Measurements from ENCODE around the gene KRTAP10-3. TPM values are rescaled to one million over a fixed set of nuclear protein-coding genes. Genes with fewer than 3 reads are reported as not detected.
A peak's percentile ranks its signal among the peaks of the same experiment; 100 is the strongest.

Gene KRTAP10-3
- total and polyA plus RNA-seq, 2 of the 13 experiments (the other 11 are each of a cell fraction or from before 2014, with no cell fraction given), result not detected

DNA sequence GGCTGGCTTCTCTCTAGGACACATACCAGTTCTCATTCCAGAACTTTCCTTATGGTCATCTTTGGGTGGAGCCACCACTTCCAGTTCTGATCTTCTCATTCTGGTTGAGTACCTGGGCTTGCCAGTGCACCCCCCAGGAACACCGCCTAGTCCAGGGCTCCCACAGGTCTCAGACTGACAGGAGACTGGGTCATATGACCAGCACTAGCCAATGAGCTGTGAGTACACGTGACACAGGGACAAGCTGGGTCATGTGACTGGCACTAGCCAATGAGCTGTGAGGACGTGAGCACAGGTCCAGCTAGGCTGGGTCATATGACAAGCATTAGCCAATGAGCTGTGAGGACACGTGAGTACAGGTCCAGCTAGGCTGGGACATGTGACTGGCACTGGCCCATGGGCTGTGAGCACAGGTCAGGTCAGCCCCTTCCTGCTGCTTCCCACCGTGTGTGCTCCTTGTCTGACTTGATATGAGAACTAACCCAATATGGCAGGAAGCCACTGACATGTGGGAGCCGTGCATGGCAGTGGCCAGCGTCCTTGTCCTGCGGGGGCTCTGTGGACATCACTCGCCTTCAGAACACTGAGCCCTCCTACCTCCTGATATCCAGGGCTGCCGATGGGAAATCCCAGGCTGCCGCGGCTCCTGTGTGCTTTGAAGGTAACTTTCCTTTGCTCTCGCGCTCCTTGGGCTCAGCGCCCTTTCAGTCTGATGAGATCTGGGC lies 41.3 kb downstream of the KRTAP10-3 start (continued):
- TF ChIP-seq, protein P1, sequence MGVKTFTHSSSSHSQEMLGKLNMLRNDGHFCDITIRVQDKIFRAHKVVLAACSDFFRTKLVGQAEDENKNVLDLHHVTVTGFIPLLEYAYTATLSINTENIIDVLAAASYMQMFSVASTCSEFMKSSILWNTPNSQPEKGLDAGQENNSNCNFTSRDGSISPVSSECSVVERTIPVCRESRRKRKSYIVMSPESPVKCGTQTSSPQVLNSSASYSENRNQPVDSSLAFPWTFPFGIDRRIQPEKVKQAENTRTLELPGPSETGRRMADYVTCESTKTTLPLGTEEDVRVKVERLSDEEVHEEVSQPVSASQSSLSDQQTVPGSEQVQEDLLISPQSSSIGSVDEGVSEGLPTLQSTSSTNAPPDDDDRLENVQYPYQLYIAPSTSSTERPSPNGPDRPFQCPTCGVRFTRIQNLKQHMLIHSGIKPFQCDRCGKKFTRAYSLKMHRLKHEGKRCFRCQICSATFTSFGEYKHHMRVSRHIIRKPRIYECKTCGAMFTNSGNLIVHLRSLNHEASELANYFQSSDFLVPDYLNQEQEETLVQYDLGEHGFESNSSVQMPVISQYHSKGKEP (CRISPR knock-in tag; IDR thresholded peaks at IDR 0.05), result no peak
- TF ChIP-seq ATF7-NPFF (CRISPR knock-in tag; IDR thresholded peaks at IDR 0.05; ENCODE audit: low read depth) (no peak), ZNF468 (CRISPR knock-in tag; IDR thresholded peaks at IDR 0.05) (no peak), ZBTB21 (CRISPR knock-in tag; IDR thresholded peaks at IDR 0.05) (no peak), ZNF160 (CRISPR knock-in tag; IDR thresholded peaks at IDR 0.05) (no peak), POGZ (CRISPR knock-in tag; IDR thresholded peaks at IDR 0.05) (peak; percentile 84)
- TF ChIP-seq, protein P2, sequence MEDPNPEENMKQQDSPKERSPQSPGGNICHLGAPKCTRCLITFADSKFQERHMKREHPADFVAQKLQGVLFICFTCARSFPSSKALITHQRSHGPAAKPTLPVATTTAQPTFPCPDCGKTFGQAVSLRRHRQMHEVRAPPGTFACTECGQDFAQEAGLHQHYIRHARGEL (CRISPR knock-in tag; IDR thresholded peaks at IDR 0.05), result no peak
- TF ChIP-seq, protein P3, sequence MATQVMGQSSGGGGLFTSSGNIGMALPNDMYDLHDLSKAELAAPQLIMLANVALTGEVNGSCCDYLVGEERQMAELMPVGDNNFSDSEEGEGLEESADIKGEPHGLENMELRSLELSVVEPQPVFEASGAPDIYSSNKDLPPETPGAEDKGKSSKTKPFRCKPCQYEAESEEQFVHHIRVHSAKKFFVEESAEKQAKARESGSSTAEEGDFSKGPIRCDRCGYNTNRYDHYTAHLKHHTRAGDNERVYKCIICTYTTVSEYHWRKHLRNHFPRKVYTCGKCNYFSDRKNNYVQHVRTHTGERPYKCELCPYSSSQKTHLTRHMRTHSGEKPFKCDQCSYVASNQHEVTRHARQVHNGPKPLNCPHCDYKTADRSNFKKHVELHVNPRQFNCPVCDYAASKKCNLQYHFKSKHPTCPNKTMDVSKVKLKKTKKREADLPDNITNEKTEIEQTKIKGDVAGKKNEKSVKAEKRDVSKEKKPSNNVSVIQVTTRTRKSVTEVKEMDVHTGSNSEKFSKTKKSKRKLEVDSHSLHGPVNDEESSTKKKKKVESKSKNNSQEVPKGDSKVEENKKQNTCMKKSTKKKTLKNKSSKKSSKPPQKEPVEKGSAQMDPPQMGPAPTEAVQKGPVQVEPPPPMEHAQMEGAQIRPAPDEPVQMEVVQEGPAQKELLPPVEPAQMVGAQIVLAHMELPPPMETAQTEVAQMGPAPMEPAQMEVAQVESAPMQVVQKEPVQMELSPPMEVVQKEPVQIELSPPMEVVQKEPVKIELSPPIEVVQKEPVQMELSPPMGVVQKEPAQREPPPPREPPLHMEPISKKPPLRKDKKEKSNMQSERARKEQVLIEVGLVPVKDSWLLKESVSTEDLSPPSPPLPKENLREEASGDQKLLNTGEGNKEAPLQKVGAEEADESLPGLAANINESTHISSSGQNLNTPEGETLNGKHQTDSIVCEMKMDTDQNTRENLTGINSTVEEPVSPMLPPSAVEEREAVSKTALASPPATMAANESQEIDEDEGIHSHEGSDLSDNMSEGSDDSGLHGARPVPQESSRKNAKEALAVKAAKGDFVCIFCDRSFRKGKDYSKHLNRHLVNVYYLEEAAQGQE (IDR thresholded peaks at IDR 0.05; ENCODE audit: borderline replicate concordance in 1 of 2, low read depth in 1 of 2, low read length in 2 of 2), result no peak
- TF ChIP-seq, protein P4, sequence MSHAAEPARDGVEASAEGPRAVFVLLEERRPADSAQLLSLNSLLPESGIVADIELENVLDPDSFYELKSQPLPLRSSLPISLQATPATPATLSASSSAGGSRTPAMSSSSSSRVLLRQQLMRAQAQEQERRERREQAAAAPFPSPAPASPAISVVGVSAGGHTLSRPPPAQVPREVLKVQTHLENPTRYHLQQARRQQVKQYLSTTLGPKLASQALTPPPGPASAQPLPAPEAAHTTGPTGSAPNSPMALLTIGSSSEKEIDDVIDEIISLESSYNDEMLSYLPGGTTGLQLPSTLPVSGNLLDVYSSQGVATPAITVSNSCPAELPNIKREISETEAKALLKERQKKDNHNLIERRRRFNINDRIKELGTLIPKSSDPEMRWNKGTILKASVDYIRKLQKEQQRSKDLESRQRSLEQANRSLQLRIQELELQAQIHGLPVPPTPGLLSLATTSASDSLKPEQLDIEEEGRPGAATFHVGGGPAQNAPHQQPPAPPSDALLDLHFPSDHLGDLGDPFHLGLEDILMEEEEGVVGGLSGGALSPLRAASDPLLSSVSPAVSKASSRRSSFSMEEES (CRISPR knock-in tag; IDR thresholded peaks at IDR 0.05), result peak; percentile 87
- TF ChIP-seq, protein P5, sequence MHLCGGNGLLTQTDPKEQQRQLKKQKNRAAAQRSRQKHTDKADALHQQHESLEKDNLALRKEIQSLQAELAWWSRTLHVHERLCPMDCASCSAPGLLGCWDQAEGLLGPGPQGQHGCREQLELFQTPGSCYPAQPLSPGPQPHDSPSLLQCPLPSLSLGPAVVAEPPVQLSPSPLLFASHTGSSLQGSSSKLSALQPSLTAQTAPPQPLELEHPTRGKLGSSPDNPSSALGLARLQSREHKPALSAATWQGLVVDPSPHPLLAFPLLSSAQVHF (CRISPR knock-in tag; IDR thresholded peaks at IDR 0.05), result no peak
- TF ChIP-seq, protein P6, sequence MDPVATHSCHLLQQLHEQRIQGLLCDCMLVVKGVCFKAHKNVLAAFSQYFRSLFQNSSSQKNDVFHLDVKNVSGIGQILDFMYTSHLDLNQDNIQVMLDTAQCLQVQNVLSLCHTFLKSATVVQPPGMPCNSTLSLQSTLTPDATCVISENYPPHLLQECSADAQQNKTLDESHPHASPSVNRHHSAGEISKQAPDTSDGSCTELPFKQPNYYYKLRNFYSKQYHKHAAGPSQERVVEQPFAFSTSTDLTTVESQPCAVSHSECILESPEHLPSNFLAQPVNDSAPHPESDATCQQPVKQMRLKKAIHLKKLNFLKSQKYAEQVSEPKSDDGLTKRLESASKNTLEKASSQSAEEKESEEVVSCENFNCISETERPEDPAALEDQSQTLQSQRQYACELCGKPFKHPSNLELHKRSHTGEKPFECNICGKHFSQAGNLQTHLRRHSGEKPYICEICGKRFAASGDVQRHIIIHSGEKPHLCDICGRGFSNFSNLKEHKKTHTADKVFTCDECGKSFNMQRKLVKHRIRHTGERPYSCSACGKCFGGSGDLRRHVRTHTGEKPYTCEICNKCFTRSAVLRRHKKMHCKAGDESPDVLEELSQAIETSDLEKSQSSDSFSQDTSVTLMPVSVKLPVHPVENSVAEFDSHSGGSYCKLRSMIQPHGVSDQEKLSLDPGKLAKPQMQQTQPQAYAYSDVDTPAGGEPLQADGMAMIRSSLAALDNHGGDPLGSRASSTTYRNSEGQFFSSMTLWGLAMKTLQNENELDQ (CRISPR knock-in tag; IDR thresholded peaks at IDR 0.05; ENCODE audit: borderline replicate concordance), result no peak
- TF ChIP-seq, protein P7, sequence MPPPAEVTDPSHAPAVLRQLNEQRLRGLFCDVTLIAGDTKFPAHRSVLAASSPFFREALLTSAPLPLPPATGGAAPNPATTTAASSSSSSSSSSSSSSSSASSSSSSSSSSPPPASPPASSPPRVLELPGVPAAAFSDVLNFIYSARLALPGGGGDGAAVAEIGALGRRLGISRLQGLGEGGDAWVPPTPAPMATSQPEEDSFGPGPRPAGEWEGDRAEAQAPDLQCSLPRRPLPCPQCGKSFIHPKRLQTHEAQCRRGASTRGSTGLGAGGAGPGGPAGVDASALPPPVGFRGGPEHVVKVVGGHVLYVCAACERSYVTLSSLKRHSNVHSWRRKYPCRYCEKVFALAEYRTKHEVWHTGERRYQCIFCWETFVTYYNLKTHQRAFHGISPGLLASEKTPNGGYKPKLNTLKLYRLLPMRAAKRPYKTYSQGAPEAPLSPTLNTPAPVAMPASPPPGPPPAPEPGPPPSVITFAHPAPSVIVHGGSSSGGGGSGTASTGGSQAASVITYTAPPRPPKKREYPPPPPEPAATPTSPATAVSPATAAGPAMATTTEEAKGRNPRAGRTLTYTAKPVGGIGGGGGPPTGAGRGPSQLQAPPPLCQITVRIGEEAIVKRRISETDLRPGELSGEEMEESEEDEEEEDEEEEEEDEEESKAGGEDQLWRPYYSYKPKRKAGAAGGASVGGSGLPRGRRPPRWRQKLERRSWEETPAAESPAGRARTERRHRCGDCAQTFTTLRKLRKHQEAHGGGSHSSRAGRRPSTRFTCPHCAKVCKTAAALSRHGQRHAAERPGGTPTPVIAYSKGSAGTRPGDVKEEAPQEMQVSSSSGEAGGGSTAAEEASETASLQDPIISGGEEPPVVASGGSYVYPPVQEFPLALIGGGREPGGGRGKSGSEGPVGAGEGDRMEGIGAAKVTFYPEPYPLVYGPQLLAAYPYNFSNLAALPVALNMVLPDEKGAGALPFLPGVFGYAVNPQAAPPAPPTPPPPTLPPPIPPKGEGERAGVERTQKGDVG (CRISPR knock-in tag; IDR thresholded peaks at IDR 0.05; ENCODE audit: borderline replicate concordance), result 0 out of 2 replicates have a peak, but pooled peaks have one; percentile 56
